Loucy (cell line): ENCODE measurements around the gene NEURL4.

ENCODE experiments used
- H2AFZ ChIP-seq: fragments of 200-600 bp; sonication (generic); 2 replicates; pipeline ENCODE4 v1.6.0; 2016; ENCODE audit warnings: antibody characterized with exemption, mild to moderate bottlenecking, low read length, moderate library complexity
- H3F3A ChIP-seq: fragments of 200-600 bp; 2 replicates; pipeline ENCODE4 v1.6.0; 2016; ENCODE audit warnings: antibody characterized with exemption, low read depth, mild to moderate bottlenecking
- H3K27me3 ChIP-seq: fragments of 200-600 bp; sonication (generic); 2 replicates; pipeline ENCODE4 v1.6.1; 2014; ENCODE audit warnings: low read length, mild to moderate bottlenecking; ENCODE audit not compliant: insufficient read depth, poor library complexity, severe bottlenecking
- H3K36me3 ChIP-seq: fragments of 200-600 bp; sonication (generic); 2 replicates; pipeline ENCODE4 v1.6.1; 2016; ENCODE audit warnings: low read length; ENCODE audit not compliant: insufficient read depth
- H3K4me1 ChIP-seq: fragments of 200-600 bp; sonication (generic); 2 replicates; pipeline ENCODE4 v1.5.1; 2014; ENCODE audit warnings: low read length, mild to moderate bottlenecking; ENCODE audit not compliant: insufficient read depth, poor library complexity, severe bottlenecking
- H3K4me2 ChIP-seq: fragments of 200-600 bp; sonication (generic); 2 replicates; pipeline ENCODE4 v1.6.0; 2014; ENCODE audit warnings: antibody characterized with exemption, low read length, low read depth, mild to moderate bottlenecking; ENCODE audit not compliant: poor library complexity, severe bottlenecking
- H3K4me3 ChIP-seq: fragments of 200-600 bp; sonication (generic); 2 replicates; pipeline ENCODE4 v1.5.1; 2014; ENCODE audit warnings: low read length, mild to moderate bottlenecking, mixed read lengths; ENCODE audit not compliant: poor library complexity, severe bottlenecking
- H3K79me2 ChIP-seq: fragments of 200-600 bp; sonication (generic); 2 replicates; pipeline ENCODE4 v1.6.1; 2014; ENCODE audit warnings: low read length; ENCODE audit not compliant: insufficient read depth
- H3K9ac ChIP-seq: fragments of 200-600 bp; sonication (generic); 2 replicates; pipeline ENCODE4 v1.6.0; 2014; ENCODE audit warnings: mild to moderate bottlenecking, low read depth, low read length, moderate library complexity; ENCODE audit not compliant: poor library complexity, severe bottlenecking
- H3K9me2 ChIP-seq: fragments of 200-600 bp; sonication (generic); replicated peaks from 2 replicates; pipeline ENCODE4 v1.6.1; 2016; ENCODE audit warnings: low read depth, low read length, mixed read lengths
- H3K9me3 ChIP-seq: fragments of 200-600 bp; sonication (generic); 2 replicates; pipeline ENCODE4 v1.6.1; 2014; ENCODE audit warnings: mild to moderate bottlenecking, antibody characterized with exemption, low read length, low read depth; ENCODE audit not compliant: insufficient read depth
- H4K20me1 ChIP-seq: fragments of 200-600 bp; sonication (generic); 2 replicates; pipeline ENCODE4 v1.6.0; 2014; ENCODE audit warnings: antibody characterized with exemption, low read length, mild to moderate bottlenecking; ENCODE audit not compliant: insufficient read depth, poor library complexity, severe bottlenecking
- CTCF ChIP-seq: fragments of 200-600 bp; sonication (generic); conservative IDR thresholded peaks from 2 replicates; pipeline ENCODE4 v1.5.1; 2014; ENCODE audit warnings: mild to moderate bottlenecking, antibody characterized with exemption, low read length
- EZH2phosphoT487 ChIP-seq: fragments of 200-600 bp; IDR thresholded peaks from 2 replicates; pipeline ENCODE4 v1.6.1; 2018; ENCODE audit warnings: antibody characterized with exemption, mild to moderate bottlenecking, moderate library complexity, borderline replicate concordance

The NEURL4 gene

DNA sequence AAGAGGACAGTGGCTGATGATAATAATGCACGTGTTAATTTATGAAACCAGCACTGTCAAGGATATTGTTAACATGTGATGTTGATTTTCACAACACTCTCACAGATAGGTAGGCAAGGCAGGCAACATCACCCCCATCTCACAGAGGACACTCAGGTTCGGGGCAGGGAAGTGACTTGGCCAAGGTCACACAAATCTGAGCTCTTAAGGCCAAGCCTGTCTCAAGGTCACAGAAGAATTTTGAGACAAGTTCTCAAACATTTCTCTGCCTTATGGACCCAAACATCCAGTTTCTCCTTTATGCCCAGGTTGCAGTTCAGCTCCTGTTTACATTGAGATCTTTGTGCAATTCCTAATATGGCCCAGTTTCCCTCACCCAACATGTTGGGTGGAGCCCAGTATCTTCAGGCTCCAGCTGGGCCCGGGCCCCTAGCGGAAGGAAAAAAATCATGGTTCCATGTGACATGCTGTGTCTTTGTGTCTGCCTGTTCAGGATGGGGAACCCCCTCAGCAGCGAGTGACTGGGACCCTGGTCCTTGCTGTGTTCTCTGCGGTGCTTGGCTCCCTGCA is 46.3 kb downstream of the NEURL4 start:
- H3K36me3 ChIP-seq, result no peaks in the 10 kb centered on the region
- no peaks in the 10 kb centered on the region for H4K20me1 ChIP-seq
- H3K9me3 ChIP-seq, result no peaks in the 10 kb centered on the region
- H3K4me1 ChIP-seq, result peaks cover 13% of the 10 kb centered on the region
- H3K79me2 ChIP-seq, result no peaks in the 10 kb centered on the region
- no peak overlapping the region for H3K9ac ChIP-seq
- TF ChIP-seq CTCF (no peak), EZH2phosphoT487 (no peak)
- H3F3A ChIP-seq, result 0 out of 2 replicates have a peak, but pooled peaks cover 3% of the 10 kb centered on the region
- no peak overlapping the region for H2AFZ ChIP-seq
- H3K4me3 ChIP-seq, result no peak overlapping the region
- no peaks in the 10 kb centered on the region for H3K27me3 ChIP-seq
- no peaks in the 10 kb centered on the region for H3K9me2 ChIP-seq
- H3K4me2 ChIP-seq, result no peak overlapping the region

DNA sequence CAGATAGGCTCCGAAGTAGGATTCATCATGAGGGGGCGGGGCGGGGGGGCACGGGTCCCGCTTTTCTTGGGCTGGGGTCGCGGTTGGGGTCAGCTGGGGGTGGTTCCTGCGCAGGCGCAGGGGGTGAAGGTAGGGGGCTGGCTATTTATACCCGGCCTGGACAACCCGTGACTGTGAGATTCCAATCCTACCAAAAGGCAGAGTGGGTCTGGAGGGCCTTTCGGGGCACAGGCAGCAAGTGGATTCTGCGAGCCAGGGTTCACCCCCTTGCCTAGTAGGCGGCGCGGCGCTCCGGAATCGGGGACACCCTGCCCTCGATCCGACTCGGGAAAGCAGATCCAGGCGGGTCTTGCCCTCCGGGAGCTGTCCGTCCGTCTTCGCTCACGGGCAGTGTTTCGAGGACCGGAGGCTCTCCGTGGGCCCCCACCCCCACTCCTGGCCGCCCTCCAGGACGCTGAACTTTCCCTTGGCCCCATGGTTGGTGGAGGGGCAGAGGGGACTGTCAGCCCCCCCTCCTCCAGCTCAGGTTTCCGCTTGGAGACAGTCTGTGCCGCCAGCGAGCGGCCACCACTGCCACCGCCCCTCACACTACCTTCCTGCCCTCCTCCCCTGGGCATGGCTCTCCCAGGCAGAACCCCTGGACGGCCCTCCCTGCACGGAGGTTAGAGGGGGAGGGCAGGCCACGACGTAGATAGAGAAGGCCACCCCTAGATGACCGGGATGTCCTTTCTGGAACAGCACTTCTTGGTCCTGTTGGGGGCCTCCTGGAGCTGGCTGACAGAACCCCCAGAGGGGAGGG is 47.0 kb downstream of the NEURL4 start:
- Histone ChIP-seq H3K4me1 (peaks cover 13% of the 10 kb centered on the region), H3K27me3 (no peaks in the 10 kb centered on the region), H3K4me3 (peak overlapping the region; percentile 69), H3K36me3 (no peaks in the 10 kb centered on the region), H3K79me2 (no peaks in the 10 kb centered on the region), H3K9me3 (no peaks in the 10 kb centered on the region), H3K9ac (no peak overlapping the region), H2AFZ (peak overlapping the region; percentile 67), H4K20me1 (no peaks in the 10 kb centered on the region), H3F3A (0 out of 2 replicates have a peak, but pooled peaks cover 3% of the 10 kb centered on the region), H3K4me2 (peak overlapping the region; percentile 90), H3K9me2 (no peaks in the 10 kb centered on the region)
- no peak for TF ChIP-seq CTCF
- TF ChIP-seq EZH2phosphoT487, result no peak

- Histone ChIP-seq H4K20me1 (no peaks in the 10 kb centered on the region), H3K4me1 (peaks cover 13% of the 10 kb centered on the region), H3K9me3 (no peaks in the 10 kb centered on the region), H3K4me3 (peak within 1 kb of the TSS; percentile 69), H3K9me2 (no peaks in the 10 kb centered on the region), H3K4me2 (peak within 1 kb of the TSS; percentile 90), H3K9ac (peak within 1 kb of the TSS; percentile 18), H3K27me3 (no peaks in the 10 kb centered on the region), H3F3A (0 out of 2 replicates have a peak, but pooled peaks cover 3% of the 10 kb centered on the region), H3K36me3 (no peaks in the 10 kb centered on the region), H2AFZ (peak within 1 kb of the TSS; percentile 83), H3K79me2 (no peaks in the 10 kb centered on the region)
- no peak for TF ChIP-seq CTCF
- TF ChIP-seq EZH2phosphoT487, result no peak
These were observed 47.8 kb downstream of the NEURL4 start, which contains the start of gene SLC2A4 for GRCh38 chr17:7281074-7281952. Gene SLC2A4, plus strand, starts transcription at chr17:7281718. Its CDS starts 217 bp downstream, at chr17:7281935.
